ENCODE data around the gene CHST7. TPM values are rescaled to one million over a fixed set of nuclear protein-coding genes. Genes with fewer than 3 reads are reported as not detected.

CHST7 gene
- total RNA-seq, 1 experiment from 2014 or later: 24.7 TPM

DNA sequence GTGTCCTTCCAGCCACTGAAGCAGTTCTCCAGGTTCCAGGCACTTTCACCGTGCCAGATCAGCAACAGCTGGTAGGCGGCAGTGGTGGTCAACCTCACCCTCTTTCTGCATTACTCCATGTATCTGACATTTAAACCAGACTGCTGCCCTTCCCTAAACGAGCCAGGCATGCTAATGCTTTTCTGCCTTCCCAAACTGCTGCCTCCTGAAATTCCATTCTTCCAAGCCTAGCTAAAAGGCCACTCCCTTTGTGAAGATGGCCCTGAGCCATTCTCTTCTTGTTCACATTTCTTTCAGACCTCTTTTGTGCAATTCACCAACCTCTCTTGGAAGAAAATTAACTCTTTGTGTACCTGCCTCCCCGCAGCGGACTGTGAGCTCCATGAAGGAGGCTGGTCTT is 73.7 kb downstream of the CHST7 start:
- ChIA-PET CTCF (no interaction called here), POLR2A (ENCODE audit: unreplicated experiment) (no interaction called here)
- ATAC-seq (no peak), DNase-seq (no peak)
- no peak overlapping the region for H3K9ac ChIP-seq (ENCODE audit: low read length)
- no peaks in the 10 kb centered on the region for H3K4me1 ChIP-seq (ENCODE audit: insufficient read depth, low read length)
- no peak overlapping the region for H3K4me2 ChIP-seq (ENCODE audit: low read length)
- no peaks in the 10 kb centered on the region for H3K79me2 ChIP-seq (ENCODE audit: low read length)
- BruUV-seq (replicated peaks): TSS peak; percentile 13
- no peaks in the 10 kb centered on the region for H3K9me2 ChIP-seq (replicated peaks; ENCODE audit: low read length)
- no peaks in the 10 kb centered on the region for H4K20me1 ChIP-seq (ENCODE audit: low read length)
- TF ChIP-seq EZH2phosphoT487 (IDR thresholded peaks at IDR 0.05; ENCODE audit: borderline replicate concordance, low read length): no peak
- TF ChIP-seq CTCF (conservative IDR thresholded peaks at IDR 0.05; ENCODE audit: low read depth, low read length): no peak
- no peak for TF ChIP-seq EZH2 (IDR thresholded peaks at IDR 0.05; ENCODE audit: low read length, unreplicated experiment)
- intact Hi-C loops (cut with micrococcal nuclease): no loop called here
- no peaks in the 10 kb centered on the region for H3K9me3 ChIP-seq (ENCODE audit: low read length)
- no peak overlapping the region for H3K4me3 ChIP-seq (ENCODE audit: low read length)
- H3F3A ChIP-seq (ENCODE audit: low read length, unreplicated experiment): no peaks in the 10 kb centered on the region
- H3K27me3 ChIP-seq (ENCODE audit: low read length): no peaks in the 10 kb centered on the region
- peaks cover 18% of the 10 kb centered on the region for H3K36me3 ChIP-seq (ENCODE audit: low read depth, low read length)
- no peak overlapping the region for H2AFZ ChIP-seq (ENCODE audit: low read length)
- H3K27ac ChIP-seq (ENCODE audit: low read length): no peak overlapping the region

Other genes with a start within 250 kb of the CHST7 start
- 8.2 and 9.0 TPM in 2 replicates for gene ZNF674, start 28.3 kb upstream of the CHST7 start, total RNA-seq (2014; rRNA removed)
- gene SLC9A7, start 185.4 kb downstream of the CHST7 start, total RNA-seq (2014; rRNA removed): 73.7 and 74.3 TPM in 2 replicates

Data from PC-3 (cell line).